IPS DF 19.7 (cell line): ENCODE data around the gene GTF2H4.
A peak's percentile ranks its signal among the peaks of the same experiment; 100 is the strongest.
"Not testable (repeated sequence)": the region's sequence is repeated elsewhere in the genome, so short reads cannot be mapped to it uniquely, and the experiment has no call there.

Experiments
- DNase-seq: peaks from one replicate; pipeline ENCODE4 v3.0.0-alpha.2; 2013; ENCODE audit warnings: low read depth, low spot score

The GTF2H4 gene

DNA sequence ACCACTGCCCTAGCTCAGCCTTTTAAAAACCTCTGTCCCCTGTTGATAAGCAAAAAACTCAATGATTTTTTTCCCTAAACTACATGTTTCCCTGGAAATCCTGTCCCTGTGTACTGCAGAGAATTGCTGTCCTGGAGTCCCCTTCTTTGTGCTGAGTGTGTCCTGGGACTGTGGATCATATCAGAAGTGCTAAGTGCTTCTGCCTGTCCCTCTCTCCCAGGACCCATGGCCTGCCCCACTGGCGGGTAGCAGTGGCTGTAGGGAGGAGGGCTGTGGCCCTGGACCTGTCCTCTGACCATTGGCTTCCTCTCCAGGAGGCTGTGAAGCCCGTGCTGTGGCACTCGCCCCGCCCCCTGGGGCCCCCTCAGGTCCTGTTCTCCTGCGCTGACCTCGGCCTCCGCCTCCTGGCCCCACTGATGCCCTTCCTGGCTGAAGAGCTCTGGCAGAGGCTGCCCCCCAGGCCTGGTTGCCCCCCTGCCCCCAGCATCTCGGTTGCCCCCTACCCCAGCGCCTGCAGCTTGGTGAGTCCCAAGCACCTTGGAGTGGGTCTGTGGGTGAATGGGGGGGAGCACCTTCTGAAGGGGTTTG is 16.1 kb downstream of the GTF2H4 start:
- DNase-seq, result not testable (repeated sequence)

DNA sequence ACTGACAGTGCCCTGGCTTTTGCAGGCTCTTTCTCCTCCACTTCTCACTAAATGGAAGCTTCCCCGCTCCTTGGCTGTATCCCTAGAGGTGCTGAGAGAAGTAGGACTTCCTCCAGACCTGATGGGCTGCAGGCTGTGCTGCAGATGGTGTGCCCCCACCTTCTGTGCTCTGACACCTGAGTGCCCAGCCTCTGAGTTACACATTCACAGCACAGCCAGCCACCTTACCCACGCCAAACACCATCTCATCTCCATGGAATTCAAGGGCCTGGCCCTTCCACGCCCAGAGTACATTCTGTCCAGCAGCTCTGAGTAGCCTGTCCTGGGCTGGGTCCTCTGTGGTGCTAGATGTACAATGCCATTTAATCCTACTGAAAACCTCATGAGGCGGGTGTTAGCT is 18.6 kb downstream of the GTF2H4 start:
- no peak for DNase-seq

DNA sequence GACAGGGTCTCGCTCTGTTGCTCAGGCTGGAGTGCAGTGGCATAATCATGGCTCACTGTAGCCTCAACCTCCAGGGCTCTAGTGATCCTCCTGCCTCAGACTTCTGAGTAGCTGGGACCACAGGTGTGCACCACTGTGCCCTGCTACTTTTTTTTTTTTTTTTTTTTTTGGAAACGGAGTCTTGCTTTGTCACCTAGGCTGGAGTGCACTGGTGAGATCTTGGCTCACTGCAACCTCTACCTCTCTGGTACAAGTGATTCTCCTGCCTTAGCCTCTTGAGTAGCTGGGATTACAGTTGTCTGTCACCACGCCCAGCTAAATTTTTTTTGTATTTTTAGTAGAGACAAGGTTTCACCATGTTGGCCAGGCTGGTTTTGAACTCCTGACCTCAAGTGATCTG is 19.1 kb downstream of the GTF2H4 start:
- not testable (repeated sequence) for DNase-seq

DNA sequence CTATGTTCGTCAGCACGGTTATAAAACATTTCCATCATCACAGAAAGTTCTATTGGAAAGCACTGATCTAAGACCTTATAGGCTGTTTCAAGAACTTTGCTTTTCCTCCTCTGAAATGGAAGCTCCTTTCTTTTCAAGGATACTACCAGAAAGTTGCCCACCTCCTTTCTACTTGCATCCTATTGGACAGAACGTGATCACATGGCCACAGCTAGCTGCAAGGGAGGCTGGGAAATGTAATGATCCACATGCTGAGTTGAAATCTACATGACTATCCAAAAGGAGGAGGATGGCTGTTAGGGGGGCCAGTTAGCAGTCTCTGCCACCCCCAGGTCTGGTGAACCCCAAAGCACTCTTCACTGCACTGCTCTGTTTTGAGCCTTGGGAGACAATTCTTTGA is 20.7 kb downstream of the GTF2H4 start:
- DNase-seq, result no peak

DNA sequence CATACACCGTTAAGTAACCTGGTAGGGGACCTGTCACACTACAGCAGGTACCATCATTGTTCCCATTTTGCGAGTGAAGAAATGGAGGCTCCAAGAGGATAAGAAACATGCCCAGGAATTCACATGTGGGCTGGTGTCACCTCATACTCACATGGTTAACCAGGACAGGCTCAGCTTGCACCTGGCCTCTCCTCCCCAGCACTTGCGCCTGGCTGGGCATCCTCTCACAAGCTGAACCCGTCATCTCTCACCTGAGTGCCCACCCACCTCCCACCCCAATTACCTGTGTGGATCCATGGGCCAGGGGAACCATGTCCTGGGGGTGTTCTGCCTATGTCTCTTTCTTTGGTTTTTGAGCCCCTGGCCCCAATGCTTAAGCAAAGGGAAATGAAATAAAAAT is 22.5 kb downstream of the GTF2H4 start:
- DNase-seq, result no peak

DNA sequence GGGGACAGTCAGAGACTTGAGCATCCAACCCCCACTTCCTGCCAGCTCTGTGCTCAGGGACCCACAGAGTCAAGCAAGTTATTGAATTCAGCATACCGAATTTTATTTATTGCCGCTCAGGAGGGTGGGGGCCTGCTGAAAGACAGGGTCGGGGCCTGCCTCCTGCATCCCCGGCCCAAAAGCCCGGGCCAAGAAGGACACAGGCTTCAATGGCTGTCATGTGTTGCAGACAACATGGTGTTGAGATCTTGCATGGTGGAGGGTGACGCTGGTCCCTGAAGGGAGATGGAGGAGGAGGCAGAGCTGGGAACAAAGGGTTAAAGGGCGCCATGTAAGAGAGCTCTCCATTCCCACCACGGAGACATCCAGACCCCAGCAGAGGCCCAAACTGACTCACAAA is 23.3 kb downstream of the GTF2H4 start:
- no peak for DNase-seq

DNA sequence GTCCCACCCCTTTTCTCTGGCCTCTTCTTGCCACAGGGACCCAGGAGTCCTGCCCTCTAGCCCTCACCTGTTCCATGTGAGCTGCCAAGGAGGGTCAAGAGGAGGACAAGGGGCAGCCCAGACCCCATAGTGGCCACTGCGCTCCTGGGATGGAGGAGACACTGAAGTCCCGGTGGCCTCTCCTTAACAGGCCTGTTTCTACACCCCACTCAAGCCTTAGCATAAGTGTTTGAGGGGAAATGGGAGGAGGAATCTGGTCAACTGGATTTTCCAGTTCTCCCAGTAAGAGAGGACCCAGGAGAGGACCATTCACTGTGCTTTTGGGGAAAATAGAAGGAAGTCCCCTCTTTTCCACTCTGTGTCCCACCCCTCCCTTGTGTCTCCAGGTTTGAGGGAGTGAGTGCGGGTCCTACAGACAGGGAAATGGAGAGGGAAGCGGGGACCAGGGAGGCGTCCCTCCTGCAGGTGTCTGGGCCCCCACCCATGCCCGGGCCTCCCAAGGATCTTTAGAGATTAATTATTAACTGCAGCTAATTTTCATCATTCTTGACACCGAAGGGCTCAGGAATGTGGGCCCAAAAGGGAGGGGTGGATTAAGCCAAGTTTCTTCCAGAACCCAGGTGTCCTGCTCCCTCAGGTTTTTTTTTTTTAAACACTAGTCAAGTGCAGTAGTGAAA is 24.1 kb downstream of the GTF2H4 start, which contains the start of gene SFTA2:
SFTA2 (minus strand) TSS at position 202 of the 677 bp plus-strand sequence; CDS start at position 128, 74 bp downstream.
- no peak for DNase-seq

DNA sequence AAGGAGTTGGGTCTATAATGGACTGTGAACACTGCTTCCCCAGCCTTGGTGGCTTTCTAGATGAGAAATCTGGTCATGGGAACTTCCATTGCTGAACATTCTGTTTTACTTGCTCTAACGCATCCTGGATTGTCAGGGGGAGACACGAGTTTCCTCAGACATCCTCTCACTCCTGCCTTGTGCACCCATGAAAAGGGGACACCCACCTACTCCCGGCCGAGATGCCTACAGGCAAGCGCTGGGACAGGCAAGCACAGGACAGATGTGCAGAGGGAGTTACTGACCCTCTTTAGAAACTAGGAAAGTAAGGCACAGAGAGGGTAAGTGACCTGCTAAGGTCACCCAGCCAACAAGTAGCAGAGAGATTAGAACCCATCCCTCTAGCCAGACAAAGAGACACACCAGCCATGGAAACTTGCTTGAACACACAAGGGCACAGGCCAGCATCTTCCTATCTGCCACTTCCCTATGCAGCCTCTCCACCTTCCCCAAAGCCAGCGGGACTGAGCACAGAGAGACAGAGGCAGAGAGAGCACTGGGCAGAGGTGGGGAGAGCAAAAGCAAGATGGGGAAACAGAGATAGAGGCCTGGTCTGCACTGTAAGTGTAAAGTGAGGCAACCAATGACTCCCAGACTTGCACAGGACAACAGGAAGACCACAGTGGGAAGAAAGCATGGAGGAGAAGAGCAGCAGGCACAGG is 24.8 kb downstream of the GTF2H4 start:
- no peak for DNase-seq

DNA sequence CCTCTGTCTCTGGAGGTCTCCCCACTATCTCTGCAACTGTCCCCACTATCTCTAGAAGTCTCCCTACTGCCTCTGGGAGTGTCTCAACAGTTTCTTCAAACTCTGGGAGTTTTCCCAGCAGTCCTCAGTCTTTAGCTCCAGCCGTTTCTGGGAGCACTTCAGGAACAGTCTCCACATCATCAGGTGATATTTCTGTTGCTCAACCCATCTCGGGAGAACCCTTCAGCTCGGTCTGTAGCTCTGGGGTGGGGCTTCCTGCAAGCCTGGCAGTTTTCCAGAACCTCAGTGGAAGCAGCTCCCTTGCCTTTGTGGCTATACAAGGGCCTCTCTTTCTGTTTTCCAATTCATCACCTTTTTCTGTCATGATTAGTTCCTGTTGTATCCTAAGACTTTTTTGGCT is 27.0 kb downstream of the GTF2H4 start:
- no peak for DNase-seq

DNA sequence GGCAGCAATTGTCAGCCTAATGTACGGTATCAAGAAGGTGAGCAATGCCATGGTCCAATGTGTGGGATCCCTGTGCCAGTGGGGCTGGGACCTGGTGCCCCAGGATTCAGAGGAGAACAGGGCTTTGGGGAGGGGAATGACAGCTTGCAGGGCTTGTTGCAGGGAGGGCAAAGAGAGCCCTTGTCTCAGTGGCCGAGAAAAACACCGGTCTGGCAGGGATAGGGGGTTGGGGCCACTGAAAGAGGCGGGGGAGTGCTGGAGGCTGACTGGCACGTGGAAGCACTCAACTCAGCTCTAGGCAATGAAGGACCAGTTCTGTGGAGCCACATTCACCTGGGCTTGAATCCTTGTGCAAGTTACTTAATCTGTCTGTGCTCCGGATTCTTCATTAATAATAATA is 29.3 kb downstream of the GTF2H4 start:
- DNase-seq, result no peak

DNA sequence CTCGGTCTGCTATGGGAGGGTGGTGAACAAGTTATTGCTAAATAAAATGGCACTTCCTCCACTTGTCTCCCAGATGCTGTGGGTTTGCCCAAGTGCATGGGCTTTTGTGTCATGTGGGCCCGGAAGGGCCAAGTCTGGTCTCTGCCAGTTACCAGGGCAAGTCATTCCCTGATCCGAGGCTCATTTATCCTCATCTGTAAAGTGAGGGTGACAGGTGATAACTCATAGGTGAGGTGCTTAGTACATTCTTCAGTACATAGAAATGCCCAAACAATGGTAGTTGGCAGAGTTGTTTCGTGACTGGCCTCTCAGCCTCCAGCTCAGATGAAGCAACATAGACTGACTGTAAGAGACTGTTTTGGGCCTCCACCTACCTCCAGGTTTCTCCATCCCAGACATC is 30.7 kb downstream of the GTF2H4 start:
- DNase-seq, result no peak

DNA sequence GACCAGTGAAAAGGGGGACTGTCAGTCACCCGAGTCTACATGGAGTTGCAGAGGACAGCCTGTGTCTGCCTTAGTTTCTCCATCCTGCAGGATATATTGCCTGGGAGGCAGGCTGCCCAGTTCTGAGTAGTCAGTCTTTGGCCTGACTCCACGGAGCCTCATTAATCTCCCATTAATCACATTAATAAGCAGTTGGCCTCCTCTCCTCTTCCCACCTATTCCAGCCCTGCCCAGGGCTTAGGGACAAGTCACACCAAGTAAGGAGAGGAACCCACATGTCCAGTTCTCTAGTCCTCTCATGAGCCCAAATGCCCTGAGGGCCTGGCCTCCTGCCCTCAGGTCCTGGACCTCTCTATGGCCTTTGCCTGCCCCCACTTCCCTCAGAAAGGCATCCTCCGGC is 31.5 kb downstream of the GTF2H4 start:
- DNase-seq, result no peak

DNA sequence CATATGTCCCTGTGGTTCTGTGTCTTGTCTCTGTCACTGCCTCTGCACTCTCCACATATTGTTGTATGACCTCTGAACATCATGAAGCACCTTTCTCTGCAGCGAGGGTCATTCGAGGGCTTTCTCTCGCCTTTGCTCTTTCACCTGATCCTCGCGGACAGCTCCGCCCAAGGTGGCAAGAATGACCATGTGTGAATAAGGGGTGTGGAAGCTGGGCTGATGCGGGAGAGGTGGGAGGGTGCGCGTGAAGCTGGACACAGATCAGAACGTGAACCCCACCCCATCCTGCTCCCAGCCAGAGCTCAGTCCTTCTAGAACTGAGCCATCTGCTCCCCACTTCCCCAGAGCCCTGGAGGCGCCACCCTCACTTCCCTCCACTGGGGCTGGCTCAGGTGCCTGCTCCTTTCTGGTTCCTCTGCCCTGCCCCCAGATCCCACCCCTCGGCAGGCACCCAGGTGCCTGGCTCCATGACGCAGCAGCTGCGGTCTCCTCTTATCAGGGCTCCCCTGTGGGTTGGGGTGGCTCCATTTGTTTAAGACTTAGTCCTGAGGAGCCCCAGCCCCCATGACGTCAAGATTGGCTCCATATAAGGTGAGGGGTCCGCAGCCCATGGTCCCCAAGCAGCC is 32.5 kb downstream of the GTF2H4 start, which contains the start of gene MUCL3:
MUCL3 (plus strand) TSS at position 613 of the 626 bp plus-strand sequence. CDS start 27 bp downstream, outside the sequence.
- DNase-seq, result no peak

DNA sequence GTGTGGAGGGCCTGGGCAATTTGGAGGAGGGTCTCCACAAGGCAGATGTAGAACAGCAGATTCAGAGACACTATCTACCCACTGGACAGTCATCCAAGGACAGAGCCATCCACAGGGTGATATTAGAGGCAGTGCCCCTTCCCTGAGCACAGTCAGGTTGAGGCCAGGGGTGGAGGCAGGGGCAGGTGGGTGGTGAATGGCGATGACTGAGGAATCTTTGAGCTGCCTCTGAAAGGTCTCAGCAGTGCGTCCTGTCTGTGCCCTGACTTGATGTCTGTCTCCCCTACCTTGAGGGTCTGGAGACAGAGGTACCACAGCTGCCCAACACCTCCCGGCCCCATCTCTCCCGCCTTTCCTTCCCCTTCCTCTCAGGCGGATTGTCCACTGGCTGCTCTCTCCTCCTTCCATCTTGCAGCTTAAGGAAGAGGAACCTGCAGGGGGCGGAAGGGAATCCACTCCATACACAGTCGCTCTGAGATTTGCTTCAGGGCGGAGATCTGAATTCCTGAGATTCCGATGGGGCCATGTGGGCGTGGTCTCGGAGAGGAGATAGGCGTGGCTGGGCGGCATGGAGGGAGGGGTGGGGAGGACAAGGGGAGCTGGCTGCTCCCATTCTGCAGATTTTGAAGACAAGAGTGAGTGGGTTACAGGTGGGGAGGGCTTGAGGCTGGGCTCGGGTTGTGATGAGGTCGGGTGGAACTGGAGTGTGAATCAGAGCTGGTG is 34.5 kb downstream of the GTF2H4 start:
- DNase-seq, result peak; percentile 89

DNA sequence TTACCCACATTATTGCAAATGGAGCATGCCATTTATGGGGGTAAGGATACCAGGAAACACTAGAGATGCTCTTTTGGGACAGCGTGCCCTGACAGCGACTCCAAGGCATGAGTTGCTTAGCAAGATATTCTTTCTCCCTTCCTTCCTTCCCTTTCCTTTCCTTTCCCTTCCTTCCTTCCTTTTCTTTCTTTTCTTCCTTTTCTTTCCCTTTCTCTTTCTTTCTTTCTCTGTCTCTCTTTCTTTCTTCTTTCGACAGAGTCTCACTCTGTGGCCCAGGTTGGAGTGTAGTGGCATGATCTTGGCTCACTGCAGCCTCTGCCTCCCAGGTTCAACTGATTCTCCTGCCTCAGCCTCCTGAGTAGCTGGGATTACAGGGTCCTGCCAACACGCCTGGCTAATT is 36.0 kb downstream of the GTF2H4 start:
- no peak for DNase-seq

DNA sequence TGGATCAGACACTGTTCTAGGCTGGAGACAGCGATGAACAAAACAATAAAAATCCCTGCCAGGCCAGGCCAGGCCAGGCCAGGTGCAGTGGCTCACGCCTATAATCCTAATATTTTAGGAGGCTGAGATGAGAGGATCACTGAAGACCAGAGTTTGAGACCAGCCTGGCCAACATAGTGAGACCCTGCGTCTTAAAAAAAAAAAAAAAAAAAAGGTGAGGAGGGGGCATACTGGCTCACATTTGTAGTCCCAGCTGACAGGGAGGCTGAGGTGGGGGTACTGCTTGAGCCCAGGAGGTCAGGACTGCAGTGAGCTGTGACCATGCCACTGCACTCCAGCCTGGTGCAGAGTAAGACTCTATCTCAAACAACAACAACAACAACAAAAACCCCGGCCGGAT is 37.3 kb downstream of the GTF2H4 start:
- DNase-seq, result no peak

DNA sequence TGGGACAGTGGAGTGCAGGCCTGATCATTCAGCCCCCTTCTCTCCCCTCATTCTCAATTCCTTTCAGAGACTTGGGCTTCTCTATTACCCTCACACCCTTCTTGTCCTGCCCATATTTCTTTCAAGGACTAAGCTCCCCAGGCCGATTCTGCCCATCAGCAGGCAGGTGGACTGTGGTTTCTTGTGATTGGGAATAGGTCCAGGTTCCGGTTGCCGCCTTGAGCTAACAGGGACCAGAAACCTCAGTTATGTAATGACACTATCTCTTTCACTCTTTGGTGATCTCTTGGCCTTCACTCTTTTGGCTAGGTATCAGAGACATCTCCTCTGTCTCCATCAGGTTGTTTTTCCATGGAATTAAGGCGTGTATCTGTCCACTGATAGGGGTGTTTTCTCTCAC is 39.2 kb downstream of the GTF2H4 start:
- DNase-seq, result no peak

DNA sequence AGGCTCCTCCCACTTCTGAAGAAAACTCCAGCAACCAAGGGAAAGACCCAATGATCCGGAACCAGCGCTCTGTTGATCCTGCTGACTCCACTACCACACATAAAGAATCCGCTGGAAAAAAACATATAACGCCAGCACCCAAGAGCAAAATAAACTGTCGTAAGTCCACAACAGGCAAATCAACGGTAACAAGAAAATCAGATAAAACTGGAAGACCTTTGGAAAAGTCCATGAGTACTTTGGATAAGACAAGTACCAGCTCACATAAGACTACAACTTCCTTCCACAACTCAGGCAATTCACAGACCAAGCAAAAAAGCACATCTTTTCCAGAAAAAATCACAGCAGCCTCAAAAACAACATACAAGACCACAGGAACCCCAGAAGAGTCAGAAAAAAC is 40.8 kb downstream of the GTF2H4 start:
- DNase-seq, result no peak

DNA sequence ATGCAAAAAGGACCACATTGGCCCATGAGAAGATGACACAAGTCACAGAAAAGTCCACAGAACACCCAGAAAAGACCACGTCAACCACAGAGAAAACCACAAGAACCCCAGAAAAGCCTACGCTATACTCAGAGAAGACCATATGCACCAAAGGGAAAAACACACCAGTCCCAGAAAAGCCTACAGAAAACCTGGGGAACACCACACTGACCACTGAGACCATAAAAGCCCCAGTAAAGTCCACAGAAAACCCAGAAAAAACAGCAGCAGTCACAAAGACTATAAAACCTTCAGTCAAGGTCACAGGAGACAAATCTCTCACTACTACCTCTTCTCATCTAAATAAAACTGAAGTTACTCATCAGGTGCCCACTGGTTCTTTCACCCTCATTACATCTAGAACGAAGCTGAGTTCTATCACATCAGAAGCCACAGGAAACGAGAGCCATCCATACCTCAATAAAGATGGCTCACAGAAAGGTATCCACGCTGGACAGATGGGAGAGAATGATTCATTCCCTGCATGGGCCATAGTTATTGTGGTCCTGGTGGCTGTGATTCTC is 44.0 kb downstream of the GTF2H4 start:
- DNase-seq, result no peak

DNA sequence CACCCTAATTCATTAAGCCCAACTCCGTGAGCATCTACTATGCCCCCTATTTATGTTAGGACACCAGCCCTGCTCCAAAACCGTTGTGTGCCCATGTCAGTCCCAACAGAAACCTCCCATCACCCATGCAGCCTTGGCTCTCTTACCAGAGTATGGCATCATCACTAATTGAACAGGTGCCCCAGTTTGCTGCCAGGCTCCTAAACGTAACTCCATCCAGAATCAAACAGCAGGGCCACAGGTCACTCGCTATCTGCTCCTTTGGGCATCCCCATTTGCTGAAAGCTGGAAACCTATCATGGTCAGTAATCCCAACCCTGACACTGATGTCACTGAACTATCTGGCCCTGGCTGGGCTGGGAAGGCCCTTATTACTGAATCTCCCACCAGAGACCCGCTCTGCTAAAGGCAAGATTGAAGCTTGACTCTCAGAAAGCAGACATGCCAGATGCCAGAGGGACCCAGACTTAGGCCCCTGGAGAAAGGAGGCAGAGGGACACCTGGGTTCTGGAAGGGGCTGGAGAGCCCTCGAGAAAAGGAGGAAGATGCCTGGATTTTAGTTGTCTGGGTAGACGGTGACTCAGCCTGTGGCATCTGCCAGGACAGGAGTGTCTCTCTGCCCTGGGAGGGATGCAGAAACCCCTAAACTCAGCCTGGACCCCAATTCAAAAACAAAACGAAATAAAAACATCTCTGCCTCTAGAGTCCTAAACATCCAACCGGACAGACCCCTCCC is 46.8 kb downstream of the GTF2H4 start:
- no peak for DNase-seq
